Testis (tissue), 3 donors: Measurements from ENCODE around the gene DACT1. TPM values are rescaled to one million over a fixed set of nuclear protein-coding genes. Genes with fewer than 3 reads are reported as not detected.

Experiments
- DNase-seq: peaks from one replicate; pipeline ENCODE4 v3.0.0-alpha.2; 2019
- H3K27ac ChIP-seq, 2 donors: fragments of 200-600 bp; sonication (generic); one replicate each; pipeline ENCODE4 v1.5.1; 2019
- H3K27me3 ChIP-seq: fragments of 200-600 bp; sonication (generic); one replicate; pipeline ENCODE4 v1.5.1; 2019
- H3K36me3 ChIP-seq: fragments of 200-600 bp; sonication (generic); one replicate; pipeline ENCODE4 v1.5.1; 2017; ENCODE audit warnings: low read depth; ENCODE audit errors: missing control alignments
- H3K4me1 ChIP-seq: fragments of 200-600 bp; sonication (generic); one replicate; pipeline ENCODE4 v1.5.1; 2019
- H3K4me3 ChIP-seq, 2 donors: fragments of 200-600 bp; sonication (generic); one replicate each; pipeline ENCODE4 v1.5.1; 2017 to 2019
- H3K9me3 ChIP-seq: fragments of 200-600 bp; sonication (generic); one replicate; pipeline ENCODE4 v1.5.1; 2017
- CTCF ChIP-seq, 3 experiments: fragments of 450-650 bp in 2 of 3; fragments of 200-600 bp in 1 of 3; sonication (generic) in 1 of 3; IDR thresholded peaks; one replicate each; pipeline ENCODE4 v1.5.1; 2016 to 2019; ENCODE audit warnings: antibody characterized with exemption in 3 of 3, mild to moderate bottlenecking in 2 of 3, moderate library complexity in 1 of 3
- POLR2A ChIP-seq: fragments of 450-650 bp; IDR thresholded peaks from one replicate; pipeline ENCODE4 v1.6.1; 2017; ENCODE audit warnings: antibody characterized with exemption, mild to moderate bottlenecking, moderate library complexity
- WGBS, 2 donors: methylation state at CpG; one replicate each; pipeline ENCODE4 v1.1.5; 2018; 5-methylcytosine and 5-hydroxymethylcytosine counted together
- intact Hi-C: fragments of 100-400 bp; cut with DNase I; formaldehyde crosslinking; loops from one replicate; pipeline ENCODE4 v1.15.1; 2023; ENCODE audit warnings: low total_unique reads
- polyA plus RNA-seq: library from polyadenylated mRNA; stranded (reverse); fragments of 350-450 nt; fragmentation: Illumina TruSeq; extraction: RNeasy Lipid Tissue Mini Kit (QIAGEN cat#74804); gene quantifications from one replicate; pipeline ENCODE4 v1.2.3, GENCODE V29; 2014; ENCODE audit warnings: low read depth, low replicate concordance; ENCODE audit not compliant: insufficient read depth
- total RNA-seq, 2 donors: library from RNA; depleted of rRNA; stranded (reverse); fragments of >200 nt; gene quantifications; one replicate each; pipeline ENCODE4 v1.2.3, GENCODE V29; 2016

Gene DACT1
- total and polyA plus RNA-seq, 3 donors from 2014 or later: 21.7 to 25.0 (median 24.0) TPM

DNA sequence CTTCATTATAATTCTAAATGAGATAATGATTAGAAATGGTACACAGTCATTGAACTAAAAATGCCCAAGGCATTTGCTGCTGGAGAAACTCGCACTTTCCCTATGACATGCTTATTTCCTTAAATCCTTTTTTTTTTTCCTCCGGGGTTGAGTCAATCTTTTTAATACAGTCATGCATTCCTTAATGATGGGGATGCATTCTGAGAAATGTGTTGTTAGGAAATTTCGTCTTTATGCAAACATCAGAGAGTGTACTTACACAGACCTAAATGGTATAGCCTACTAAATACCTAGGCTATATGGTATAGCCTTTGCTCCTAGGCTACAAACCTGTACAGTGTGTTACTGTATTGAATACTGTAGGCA, 29.8 kb upstream of the DACT1 start:
- TF ChIP-seq CTCF (IDR thresholded peaks at IDR 0.05): no peak
- no peak for TF ChIP-seq POLR2A
- WGBS, 2 donors: 81 to 91% methylated on average over 3 of the region's 3 CpGs
- H3K9me3 ChIP-seq: no peaks in the 10 kb centered on the region
- no peak overlapping the region for H3K4me3 ChIP-seq
- no peak for DNase-seq
- H3K27me3 ChIP-seq: no peaks in the 10 kb centered on the region
- intact Hi-C loops: no loop called here
- H3K27ac ChIP-seq: no peak overlapping the region
- H3K36me3 ChIP-seq: no peaks in the 10 kb centered on the region
- no peaks in the 10 kb centered on the region for H3K4me1 ChIP-seq

GRCh38 chr14:58617619-58618018, 20.1 kb upstream of the DACT1 start:
- no peak for DNase-seq
- no peak for TF ChIP-seq CTCF (IDR thresholded peaks at IDR 0.05)
- TF ChIP-seq POLR2A: no peak
- no peaks in the 10 kb centered on the region for H3K36me3 ChIP-seq
- intact Hi-C loops: no loop called here
- H3K4me3 ChIP-seq: no peak overlapping the region
- no peaks in the 10 kb centered on the region for H3K9me3 ChIP-seq
- 33 to 37% methylated on average over 1 of the region's 1 CpG for WGBS, 2 donors
- no peaks in the 10 kb centered on the region for H3K4me1 ChIP-seq
- no peaks in the 10 kb centered on the region for H3K27me3 ChIP-seq
- no peak overlapping the region for H3K27ac ChIP-seq

DNA sequence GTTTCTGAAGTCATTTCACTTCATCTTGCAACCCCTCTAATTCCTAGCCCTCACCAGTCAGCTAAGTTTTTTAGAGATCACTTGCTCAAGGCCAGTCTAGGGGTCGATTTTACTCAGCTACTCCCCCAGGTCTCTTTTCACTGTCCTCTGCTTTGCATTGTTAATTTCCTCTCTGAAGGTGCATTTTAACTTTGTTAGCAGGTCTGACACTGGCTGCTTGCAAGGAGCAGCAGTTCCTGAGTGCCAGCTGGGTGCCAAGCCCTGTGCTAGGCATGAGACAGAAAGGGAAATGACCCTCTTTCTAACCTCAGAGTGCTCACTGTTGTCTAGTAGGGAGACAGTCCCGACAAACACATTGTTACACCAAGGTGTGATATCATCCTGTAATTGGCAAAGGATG, 17.8 kb upstream of the DACT1 start:
- 32 to 63% methylated on average over 2 of the region's 2 CpGs for WGBS, 2 donors

GRCh38 chr14:58625438-58625837, 12.3 kb upstream of the DACT1 start:
- no peak overlapping the region for H3K4me3 ChIP-seq
- no peak for DNase-seq
- no peak for TF ChIP-seq CTCF (IDR thresholded peaks at IDR 0.05)
- no peak for TF ChIP-seq POLR2A
- no peaks in the 10 kb centered on the region for H3K4me1 ChIP-seq
- intact Hi-C loops: no loop called here
- no peak overlapping the region for H3K27ac ChIP-seq
- H3K36me3 ChIP-seq: no peaks in the 10 kb centered on the region
- 89 to 100% methylated on average over 1 of the region's 1 CpG for WGBS, 2 donors
- H3K9me3 ChIP-seq: no peaks in the 10 kb centered on the region
- H3K27me3 ChIP-seq: no peaks in the 10 kb centered on the region

More for the DNA sequence above, 17.8 kb upstream of the DACT1 start:
- H3K36me3 ChIP-seq: no peaks in the 10 kb centered on the region
- no peaks in the 10 kb centered on the region for H3K27me3 ChIP-seq
- intact Hi-C loops: no loop called here
- no peak overlapping the region for H3K27ac ChIP-seq
- TF ChIP-seq CTCF (IDR thresholded peaks at IDR 0.05) (no peak), POLR2A (no peak)
- no peak for DNase-seq
- H3K9me3 ChIP-seq: no peaks in the 10 kb centered on the region
- no peaks in the 10 kb centered on the region for H3K4me1 ChIP-seq
- no peak overlapping the region for H3K4me3 ChIP-seq

DNA sequence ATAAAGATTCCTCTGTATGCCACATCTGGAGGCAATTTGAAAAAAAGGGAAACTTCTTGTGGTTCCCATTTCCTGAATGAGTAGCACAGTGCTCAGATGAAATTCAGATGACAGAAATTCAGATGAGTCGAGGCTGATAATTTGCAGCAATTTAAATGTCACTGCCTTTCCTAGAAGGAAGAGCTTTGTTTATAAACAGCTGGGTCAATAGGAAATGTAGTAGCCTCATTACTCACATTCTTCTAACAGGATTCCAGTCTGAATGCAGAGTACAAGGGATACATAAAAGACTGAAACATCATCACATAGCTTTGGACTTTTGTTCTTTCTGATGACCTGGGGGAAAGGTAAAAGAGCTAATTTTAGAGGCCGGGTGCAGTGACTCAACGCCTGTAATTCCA, 11.3 kb upstream of the DACT1 start:
- no peak overlapping the region for H3K4me3 ChIP-seq
- intact Hi-C loops: no loop called here
- DNase-seq: no peak
- H3K4me1 ChIP-seq: no peaks in the 10 kb centered on the region
- H3K9me3 ChIP-seq: no peaks in the 10 kb centered on the region
- H3K27me3 ChIP-seq: no peaks in the 10 kb centered on the region
- 64 to 72% methylated on average over 3 of the region's 3 CpGs for whole genome bisulfite sequencing, 2 donors
- H3K27ac ChIP-seq: no peak overlapping the region
- no peaks in the 10 kb centered on the region for H3K36me3 ChIP-seq
- TF ChIP-seq CTCF (IDR thresholded peaks at IDR 0.05) (no peak), POLR2A (no peak)
